ENCODE measurements around the gene MAN1C1. TPM values are rescaled to one million over a fixed set of nuclear protein-coding genes. Genes with fewer than 3 reads are reported as not detected.

MAN1C1 gene
- total and polyA plus RNA-seq, 10 of the 15 experiments (the other 5 are each of a cell fraction or from before 2014, with no cell fraction given): 0.12 to 0.56 (median 0.22) TPM; not detected in 3

GRCh38 chr1:25692560-25692959 is 76.0 kb downstream of the MAN1C1 start (continued):
- TF ChIP-seq DPF2 (IDR thresholded peaks at IDR 0.05): no peak
- no peak for TF ChIP-seq SUZ12 (IDR thresholded peaks at IDR 0.05; ENCODE audit: unreplicated experiment)
- TF ChIP-seq ZNF274 (IDR thresholded peaks at IDR 0.05; ENCODE audit: insufficient read depth, insufficient read length): no peak
- TF ChIP-seq SUPT20H (IDR thresholded peaks at IDR 0.05; ENCODE audit: borderline replicate concordance, control insufficient read depth, low read depth, low read length): no peak
- no peak for TF ChIP-seq SMARCA5 (IDR thresholded peaks at IDR 0.05)
- TF ChIP-seq NKRF (conservative IDR thresholded peaks at IDR 0.05): no peak
- TF ChIP-seq SREBF2 (IDR thresholded peaks at IDR 0.05; ENCODE audit: low read length): no peak
- no peak for TF ChIP-seq SIN3A (IDR thresholded peaks at IDR 0.05; ENCODE audit: low read depth, low read length)
- no peak for TF ChIP-seq ZZZ3 (IDR thresholded peaks at IDR 0.05; ENCODE audit: control insufficient read depth, insufficient read length, low read depth)
- no peak for TF ChIP-seq ATF7 (IDR thresholded peaks at IDR 0.05; ENCODE audit: low read depth)
- no peak for TF ChIP-seq JUND (IDR thresholded peaks at IDR 0.05; ENCODE audit: low read depth, low read length)

- no peak overlapping the region for H3K27ac ChIP-seq (ENCODE audit: control insufficient read depth, insufficient read depth)
- POLR2A ChIA-PET: no interaction called here
- no peak overlapping the region for H3K4me2 ChIP-seq (ENCODE audit: control insufficient read depth, insufficient read depth)
- intact Hi-C loops (cut with micrococcal nuclease; ENCODE audit: unreplicated experiment) (no loop called here), in situ Hi-C loops (cut with MboI) (no loop called here)
- FAIRE-seq (no peak), DNase-seq (ENCODE audit: low read depth, low spot score) (no peak), ATAC-seq (no peak)
- 57% methylated on average over 9 of the region's 9 CpGs for WGBS (ENCODE audit: insufficient coverage, insufficient replicate concordance, low lambda C conversion rate, missing lambda C conversion rate)
- CTCF ChIA-PET: interaction anchor here (0.6 kb wide), 1 partner anchor 71 kb away, joined by 3 read pairs; no protein-coding TSS in a partner anchor
- no peaks in the 10 kb centered on the region for H3K9me3 ChIP-seq (replicated peaks; ENCODE audit: control insufficient read depth, insufficient read depth, low read length)
- no peaks in the 10 kb centered on the region for H3K79me2 ChIP-seq (ENCODE audit: control insufficient read depth, insufficient read depth, low read length)
- peaks cover 1 to 15% of the 10 kb centered on the region in 2 experiments for H3K27me3 ChIP-seq (replicated peaks in 1 of 2; ENCODE audit: control insufficient read depth in 2 of 2, insufficient read depth in 2 of 2, low read length in 1 of 2)
- SMC1A ChIA-PET (ENCODE audit: uncharacterized antibody, unreplicated experiment): no interaction called here
- H3K36me3 ChIP-seq (ENCODE audit: control insufficient read depth in 2 of 2, insufficient read depth in 2 of 2, low read length in 1 of 2): no peaks in the 10 kb centered on the region
- H2AFZ ChIP-seq (ENCODE audit: control insufficient read depth, low read depth, low read length): no peak overlapping the region
- RAD21 ChIA-PET (ENCODE audit: unreplicated experiment): no interaction called here
- H3K9ac ChIP-seq (ENCODE audit: control insufficient read depth, insufficient read depth, low read length): no peak overlapping the region
- H3K4me3 ChIP-seq: no peak overlapping the region
- no peaks in the 10 kb centered on the region for H3K4me1 ChIP-seq (ENCODE audit: control insufficient read depth, insufficient read depth, low read length)
- no TSS peak for BruUV-seq (replicated peaks)
- H4K20me1 ChIP-seq (ENCODE audit: control insufficient read depth, insufficient read depth): no peaks in the 10 kb centered on the region; the same call in 1 of the 2 replicates
- TF ChIP-seq YY1 (IDR thresholded peaks at IDR 0.05; ENCODE audit: low read depth, low read length): no peak
- TF ChIP-seq CREM (IDR thresholded peaks at IDR 0.05; ENCODE audit: low read depth): no peak
- TF ChIP-seq, protein P1, sequence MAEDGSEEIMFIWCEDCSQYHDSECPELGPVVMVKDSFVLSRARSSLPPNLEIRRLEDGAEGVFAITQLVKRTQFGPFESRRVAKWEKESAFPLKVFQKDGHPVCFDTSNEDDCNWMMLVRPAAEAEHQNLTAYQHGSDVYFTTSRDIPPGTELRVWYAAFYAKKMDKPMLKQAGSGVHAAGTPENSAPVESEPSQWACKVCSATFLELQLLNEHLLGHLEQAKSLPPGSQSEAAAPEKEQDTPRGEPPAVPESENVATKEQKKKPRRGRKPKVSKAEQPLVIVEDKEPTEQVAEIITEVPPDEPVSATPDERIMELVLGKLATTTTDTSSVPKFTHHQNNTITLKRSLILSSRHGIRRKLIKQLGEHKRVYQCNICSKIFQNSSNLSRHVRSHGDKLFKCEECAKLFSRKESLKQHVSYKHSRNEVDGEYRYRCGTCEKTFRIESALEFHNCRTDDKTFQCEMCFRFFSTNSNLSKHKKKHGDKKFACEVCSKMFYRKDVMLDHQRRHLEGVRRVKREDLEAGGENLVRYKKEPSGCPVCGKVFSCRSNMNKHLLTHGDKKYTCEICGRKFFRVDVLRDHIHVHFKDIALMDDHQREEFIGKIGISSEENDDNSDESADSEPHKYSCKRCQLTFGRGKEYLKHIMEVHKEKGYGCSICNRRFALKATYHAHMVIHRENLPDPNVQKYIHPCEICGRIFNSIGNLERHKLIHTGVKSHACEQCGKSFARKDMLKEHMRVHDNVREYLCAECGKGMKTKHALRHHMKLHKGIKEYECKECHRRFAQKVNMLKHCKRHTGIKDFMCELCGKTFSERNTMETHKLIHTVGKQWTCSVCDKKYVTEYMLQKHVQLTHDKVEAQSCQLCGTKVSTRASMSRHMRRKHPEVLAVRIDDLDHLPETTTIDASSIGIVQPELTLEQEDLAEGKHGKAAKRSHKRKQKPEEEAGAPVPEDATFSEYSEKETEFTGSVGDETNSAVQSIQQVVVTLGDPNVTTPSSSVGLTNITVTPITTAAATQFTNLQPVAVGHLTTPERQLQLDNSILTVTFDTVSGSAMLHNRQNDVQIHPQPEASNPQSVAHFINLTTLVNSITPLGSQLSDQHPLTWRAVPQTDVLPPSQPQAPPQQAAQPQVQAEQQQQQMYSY (CRISPR knock-in tag; IDR thresholded peaks at IDR 0.05): no peak
- no peak for TF ChIP-seq MYC (IDR thresholded peaks at IDR 0.05; ENCODE audit: insufficient read depth, insufficient read length, insufficient replicate concordance, low read length, severe bottlenecking)
Measured at GRCh38 chr1:25694167-25695007, 77.8 kb downstream of the MAN1C1 start.

Measured in GM12878 (cell line).